HG03103 (cell line): Measurements from ENCODE around the gene FANCC.
"Not testable (repeated sequence)": the region's sequence is repeated elsewhere in the genome, so short reads cannot be mapped to it uniquely, and the experiment has no call there.

Source experiments
- ATAC-seq: cut with Tn5 transposase; IDR thresholded peaks from one replicate; pipeline ENCODE4 v1.9.1; 2021; ENCODE audit warnings: low read depth; ENCODE audit not compliant: unreplicated experiment

The FANCC gene

DNA sequence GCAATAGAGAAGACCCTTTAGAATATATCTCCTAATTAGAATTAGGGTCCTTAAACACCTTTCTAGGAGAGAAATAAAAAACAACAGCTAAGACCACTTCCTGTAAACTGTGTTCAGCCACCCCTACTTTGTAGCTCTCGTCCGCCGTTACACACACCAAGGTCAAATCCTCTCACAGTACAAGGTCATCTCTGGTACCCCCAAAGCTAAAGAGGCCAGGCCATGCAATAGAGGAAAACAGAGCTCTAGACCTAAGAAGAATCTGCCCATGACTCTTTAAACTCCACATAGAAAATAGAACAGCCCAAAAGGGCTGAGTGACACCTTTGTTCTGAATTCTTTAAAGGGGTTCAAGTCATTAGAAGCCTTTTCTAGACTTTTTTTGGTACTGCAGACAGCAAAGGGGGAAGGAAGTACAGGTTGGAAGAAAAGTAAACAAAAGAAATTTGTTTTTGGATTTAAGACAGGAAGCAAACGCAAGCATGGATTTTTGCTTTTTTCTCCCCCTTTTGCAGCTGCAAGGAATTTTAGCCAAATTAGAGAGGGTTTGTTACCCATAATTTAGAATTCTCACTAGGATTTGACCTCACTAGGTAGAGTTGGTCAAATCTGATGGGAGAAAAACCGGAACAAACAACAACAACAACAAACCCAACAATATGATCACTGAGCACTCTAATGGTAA, 13.4 kb upstream of the FANCC start:
- ATAC-seq = no peak

DNA sequence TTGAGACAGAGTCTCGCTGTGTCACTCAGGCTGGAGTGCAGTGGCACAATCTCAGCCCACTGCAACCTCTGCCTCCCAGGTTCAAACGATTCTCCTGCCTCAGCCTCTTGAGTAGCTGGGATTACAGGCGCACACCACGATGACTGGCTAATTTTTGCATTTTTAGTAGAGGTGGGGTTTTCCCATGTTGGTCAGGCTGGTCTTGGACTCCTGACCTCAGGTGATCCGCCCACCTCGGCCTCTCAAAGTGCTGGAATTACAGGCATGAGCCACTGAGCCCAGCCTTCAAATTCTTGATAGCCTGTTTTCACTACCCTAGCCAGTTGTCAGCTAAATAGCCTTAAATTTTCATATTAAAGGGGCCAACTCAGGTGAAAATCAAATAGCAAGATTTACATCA, 11.6 kb upstream of the FANCC start:
- ATAC-seq = not testable (repeated sequence)

DNA sequence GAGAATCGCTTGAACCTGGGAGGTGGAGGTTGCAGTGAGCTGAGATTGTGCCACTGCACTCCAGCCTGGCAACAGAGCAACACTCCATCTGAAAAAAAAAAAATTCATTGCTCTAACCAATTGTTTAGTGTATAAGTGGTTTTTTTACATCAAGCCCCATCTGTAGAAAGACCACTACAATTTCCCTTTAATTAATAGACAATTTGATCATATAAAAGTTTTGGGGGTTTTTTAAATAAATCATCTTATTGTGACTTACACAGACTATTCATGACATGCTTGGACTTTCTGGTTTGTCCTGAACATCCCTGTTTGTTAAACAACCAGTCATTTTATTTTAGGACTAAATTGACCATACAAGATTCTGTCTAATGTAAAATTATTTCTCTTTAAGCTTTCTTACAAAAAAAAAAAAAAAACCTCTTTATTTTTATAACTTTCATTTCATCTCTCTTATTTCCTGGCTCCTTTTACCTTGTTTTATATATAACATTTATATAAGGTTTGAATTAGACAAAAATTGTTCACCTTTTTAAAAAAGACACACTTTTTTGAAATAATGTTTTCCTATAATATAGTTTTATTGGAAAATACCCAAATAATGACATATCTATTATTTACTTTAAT, 9.8 kb upstream of the FANCC start:
- no peak for ATAC-seq

DNA sequence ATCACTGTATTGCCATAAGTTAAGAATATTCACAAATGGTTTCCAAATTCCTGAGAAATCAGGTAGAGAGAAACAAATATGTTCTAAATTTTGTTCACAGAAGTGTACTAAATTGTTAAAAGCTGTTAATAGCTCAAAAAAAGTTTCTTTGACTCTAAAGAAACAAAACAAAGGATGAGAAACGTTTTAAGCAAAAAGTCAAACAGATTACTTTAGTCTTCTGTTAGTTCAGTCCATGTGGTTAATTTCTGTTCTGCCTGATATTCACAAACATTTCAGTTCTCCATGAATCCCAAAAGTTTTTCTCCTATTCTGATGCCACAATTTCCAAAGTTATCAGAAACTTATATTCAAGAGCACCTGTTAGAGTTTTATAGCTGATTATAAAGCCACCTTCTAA, 7.7 kb upstream of the FANCC start:
- no peak for ATAC-seq

DNA sequence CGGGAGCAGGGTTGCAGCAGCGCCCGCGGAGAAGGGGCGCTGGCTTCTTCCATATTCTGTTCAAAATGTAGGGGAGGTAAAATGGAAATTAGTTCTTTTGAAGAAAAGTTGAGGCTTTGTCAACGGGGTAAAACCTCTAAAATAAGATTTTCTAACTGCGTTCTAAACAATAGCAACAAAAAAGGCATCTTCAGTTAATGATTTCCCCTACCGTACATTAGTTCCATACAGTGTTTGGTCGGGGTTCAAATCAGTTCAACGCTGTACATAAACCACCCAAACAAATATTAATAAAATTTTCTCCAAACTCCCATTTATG, 343 bp upstream of the FANCC start:
- no peak for ATAC-seq

DNA sequence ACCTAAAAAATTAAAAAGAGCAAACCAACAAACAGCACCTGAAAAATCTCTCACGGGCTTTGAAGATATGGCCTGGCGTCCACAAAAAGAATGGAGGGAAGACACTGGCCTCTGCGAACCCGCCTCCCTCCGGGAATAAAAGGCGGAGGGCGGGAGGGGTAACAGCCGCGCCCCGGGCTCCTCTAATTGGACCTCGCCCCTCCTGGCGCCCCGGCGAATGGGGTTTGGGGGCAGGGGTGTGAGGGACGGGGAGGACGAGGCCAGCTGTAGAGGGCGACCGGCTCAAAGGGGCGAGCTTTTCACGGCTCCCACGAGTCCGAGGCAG, 753 bp downstream of the FANCC start:
- ATAC-seq = peak; percentile 30

DNA sequence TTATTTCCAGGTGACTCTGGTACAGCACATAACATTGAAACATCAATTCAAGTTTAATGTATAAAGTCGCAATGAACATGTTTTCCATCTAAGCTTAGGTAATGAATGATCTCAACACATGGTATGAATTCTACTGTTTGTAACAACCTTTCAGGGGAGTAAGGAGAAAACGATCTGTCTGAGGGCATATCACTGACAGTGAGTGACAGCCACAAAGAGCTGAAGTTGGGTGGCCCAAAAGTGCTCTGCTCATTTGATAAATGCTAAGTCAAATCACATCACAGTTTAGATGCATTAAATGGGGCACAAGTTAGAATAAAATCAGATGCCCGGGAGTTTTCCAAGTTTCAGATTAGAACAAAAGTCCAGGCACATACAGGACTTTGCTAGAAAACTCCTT, 1.2 kb downstream of the FANCC start:
- no peak for ATAC-seq

DNA sequence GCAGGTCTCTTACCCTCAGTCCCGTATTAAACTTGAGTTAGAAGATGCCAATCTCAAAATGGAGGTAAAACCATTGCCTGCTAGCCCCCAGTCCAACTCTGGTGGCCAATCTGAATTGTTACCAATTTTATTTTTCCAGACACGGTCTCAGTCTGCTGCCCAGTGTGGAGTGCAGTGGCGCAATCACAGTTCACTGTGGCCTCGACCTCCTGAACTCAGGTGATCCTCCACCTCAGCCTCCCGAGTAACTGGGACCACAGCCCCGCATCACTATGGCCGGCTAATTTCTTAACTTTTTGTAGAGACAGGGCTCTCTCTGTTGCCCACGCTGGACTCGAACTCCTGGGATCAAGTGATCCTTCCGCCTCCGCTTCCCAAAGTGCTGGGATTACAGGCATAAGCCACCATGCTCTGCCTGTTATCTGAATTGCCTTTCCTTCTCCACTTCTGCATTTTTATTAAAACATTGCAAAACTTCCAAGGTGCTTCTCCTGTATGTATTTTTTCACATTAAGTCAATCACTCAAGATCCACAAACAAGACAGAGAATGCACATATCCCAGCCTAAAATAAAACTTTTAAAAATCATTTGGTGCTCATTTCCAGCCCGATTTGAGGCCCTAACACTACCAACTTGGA, 2.3 kb downstream of the FANCC start:
- ATAC-seq = no peak

DNA sequence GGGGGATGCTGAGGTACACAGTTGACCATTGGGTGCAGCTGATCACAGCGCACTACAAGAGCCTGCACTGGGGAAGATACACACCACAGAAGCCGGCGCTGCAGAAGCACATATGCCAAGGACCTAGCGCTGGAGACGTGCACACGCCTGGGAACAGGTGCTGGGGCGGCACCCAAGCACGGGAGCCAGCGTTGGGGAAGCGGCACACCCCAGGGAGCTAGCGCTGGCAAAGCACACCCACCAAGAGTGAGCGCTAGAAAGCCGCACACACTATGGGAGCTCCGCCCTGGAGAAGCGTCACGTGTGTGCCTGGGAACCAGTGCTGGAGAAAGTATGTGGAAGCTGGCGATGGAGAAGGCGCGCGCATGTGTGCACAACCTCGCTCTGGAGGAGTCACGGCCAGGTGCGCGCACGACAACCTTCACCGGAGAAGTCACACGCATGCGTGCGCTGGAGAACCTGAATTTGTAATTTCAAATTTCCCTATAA, 4.5 kb downstream of the FANCC start:
- no peak for ATAC-seq

DNA sequence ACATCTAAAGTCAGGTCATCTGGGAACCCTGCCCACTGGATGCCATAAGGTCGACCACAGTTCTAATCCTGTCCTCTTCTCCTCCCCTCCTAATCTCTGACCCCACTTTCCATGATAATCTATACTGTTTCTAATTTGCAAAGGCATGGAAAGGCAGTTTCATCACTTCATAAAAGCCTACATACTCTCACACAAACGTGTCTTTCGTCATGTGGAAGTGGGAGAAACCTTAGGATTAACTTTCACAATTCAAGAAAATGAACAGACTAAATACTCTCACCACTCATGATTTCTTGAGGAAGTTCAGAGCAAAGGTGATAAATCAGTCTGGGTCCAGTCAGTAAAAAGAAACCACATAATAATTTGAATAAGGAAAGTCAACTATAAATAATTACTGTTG, 5.5 kb downstream of the FANCC start:
- ATAC-seq = no peak

DNA sequence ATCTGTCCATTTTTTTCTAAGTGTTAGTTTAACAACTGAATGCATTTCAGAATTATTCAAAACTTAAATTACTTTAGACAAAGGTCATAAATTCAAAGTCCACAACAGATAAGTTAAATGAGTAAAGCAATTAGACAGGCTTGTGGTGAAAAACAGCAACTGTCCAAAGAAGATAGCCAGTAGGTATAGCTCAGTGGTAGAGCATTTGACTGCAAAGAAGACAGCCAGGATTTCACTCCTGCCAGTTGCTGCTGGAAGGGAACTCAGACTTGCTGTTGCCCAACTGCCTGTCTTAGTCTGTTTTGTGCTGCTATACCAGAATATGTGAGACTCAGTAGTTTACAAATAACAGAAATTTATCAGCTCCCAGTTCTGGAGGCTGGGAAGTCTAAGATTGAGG, 10.0 kb downstream of the FANCC start:
- ATAC-seq = no peak

DNA sequence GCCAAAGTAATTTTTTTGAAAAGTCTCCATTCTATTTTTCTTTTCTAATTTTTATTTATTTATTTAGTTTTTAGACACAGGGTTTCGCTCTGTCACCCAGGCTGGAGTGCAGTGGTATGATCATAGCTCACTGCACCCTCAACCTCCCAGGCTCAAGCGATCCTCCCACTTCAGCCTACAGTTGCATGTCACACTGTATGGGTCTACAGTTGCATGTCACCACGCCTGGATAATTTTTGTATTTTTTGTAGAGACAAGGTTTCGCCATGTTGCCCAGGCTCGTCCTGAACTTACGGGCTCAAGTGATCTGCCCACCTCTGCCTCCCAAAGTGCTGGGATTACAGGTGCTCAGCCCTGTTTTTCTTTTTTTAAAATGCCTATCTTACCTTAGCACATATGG, 10.7 kb downstream of the FANCC start:
- no peak for ATAC-seq

DNA sequence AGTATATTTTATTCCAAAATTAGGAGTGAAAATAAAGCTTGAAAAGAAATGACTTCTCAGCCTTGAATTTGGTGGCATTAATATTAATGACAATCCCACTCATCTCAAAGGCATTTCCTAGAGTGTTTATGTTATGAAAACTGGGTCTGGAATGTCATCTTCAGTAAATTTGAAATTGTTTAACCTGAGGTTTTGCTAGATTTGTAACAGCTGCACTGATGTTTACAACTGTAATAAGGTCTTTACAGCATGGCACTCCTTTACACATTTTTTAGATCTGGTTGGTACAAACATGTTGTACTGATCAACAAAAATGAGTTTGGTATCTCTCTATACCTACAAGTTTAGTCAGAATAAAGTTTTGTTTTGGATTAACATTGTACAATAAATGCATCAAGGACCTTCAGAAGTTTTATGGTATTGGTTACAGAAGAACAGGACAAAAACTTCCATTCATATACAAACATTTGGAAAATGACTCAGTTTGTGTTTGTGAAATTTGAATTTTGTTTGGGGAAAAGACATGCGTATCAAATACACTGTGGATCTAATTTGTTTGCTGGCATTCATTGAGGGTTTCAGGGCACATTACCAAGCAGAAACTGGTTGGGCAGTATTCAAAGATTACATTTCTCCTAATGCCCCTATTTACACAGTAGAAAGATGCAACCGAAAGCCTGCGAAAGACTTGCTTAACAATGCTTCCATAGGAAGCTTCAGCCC, 11.6 kb downstream of the FANCC start:
- no peak for ATAC-seq

DNA sequence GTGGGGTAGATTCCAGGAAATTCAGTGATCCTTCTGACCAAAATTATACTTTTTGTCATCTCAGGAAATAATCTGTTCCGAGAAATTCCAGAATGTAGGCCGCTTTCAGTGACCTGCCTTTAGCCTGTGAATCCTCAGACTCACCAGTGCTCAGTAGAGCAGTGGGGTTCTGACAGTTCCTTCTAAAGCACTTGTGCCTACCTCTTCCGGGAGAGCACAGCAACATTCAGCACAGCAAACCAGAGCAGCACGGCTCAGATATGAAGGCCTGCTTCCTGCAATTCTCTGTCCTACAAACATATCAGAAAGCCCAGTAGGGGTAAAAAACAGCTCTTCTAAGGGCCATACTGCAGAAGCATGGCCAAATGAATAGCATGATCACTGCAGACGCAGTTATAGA, 15.0 kb downstream of the FANCC start:
- no peak for ATAC-seq

DNA sequence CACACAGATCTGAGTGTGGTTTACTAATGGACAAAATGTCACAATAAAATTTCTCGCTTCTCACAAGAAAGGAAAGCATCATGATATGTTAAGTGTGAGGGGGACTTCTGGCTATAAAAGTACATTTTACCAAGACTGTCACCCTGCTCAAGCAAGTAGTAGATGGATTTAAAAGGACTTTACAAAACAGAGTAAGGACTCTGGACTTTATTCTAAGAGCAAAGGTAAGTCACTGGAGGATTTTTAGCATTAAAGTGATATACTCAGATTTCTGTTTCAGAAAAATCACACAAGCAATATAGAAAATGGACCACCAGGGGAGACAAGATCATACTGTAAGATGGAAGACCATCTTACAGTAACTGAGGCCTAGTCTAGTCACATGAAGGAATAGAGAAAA, 19.7 kb downstream of the FANCC start:
- no peak for ATAC-seq

DNA sequence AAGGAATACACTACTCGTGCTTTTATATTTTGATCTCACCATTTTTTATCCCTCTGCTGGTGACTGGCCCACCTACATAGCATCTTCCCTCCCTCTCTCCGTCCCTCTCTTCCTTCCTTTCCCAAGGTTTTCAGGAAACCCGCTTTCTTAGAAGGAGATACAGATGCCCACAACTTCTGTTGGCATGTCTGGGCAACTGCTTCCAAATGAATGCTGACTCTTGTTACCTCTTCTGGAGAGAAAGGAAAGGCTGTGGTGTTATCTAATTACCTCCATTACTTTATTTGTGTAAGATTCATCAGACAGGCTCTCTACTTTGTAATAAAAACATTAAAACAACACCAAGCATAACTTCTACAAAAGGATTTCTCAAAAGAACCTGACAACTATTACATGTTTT, 20.2 kb downstream of the FANCC start:
- ATAC-seq = no peak

DNA sequence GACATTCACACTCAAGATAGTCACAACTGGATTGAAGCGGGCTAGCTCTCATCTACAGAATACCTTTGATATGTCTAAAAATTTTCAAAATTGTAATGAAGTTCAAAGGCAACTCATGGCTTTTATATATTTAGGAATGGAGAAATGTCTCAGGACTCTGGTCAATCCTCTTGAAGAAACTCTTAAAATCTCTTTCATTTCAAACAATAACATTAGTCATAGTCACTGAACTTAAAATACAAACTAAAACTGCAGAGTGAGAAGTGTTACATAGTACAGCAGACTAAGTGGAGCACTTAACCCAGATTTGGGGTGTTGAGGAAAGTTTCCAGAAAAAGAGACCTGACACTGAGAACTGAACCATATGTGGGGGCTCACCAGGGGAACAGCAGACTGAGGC, 20.7 kb downstream of the FANCC start:
- ATAC-seq = no peak

DNA sequence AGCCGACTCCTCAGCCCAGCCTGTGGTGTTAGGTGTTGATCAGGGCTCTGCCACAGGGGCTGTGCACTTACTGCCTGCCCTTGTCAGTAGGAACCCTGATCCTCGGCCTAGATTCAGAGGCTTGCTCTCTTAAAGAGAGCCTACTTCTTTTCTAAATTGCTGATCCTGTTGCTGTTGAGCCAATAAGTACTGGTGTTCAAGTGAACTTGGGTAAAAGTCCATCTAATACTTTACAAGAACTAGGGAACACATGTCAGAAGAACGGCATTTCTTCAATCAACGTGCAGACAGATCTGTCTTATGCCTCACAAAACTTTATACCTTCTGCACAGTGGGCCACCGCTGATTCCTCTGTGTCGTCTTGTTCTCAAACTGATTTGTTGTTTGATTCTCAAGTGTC, 24.2 kb downstream of the FANCC start:
- ATAC-seq = not testable (repeated sequence)

DNA sequence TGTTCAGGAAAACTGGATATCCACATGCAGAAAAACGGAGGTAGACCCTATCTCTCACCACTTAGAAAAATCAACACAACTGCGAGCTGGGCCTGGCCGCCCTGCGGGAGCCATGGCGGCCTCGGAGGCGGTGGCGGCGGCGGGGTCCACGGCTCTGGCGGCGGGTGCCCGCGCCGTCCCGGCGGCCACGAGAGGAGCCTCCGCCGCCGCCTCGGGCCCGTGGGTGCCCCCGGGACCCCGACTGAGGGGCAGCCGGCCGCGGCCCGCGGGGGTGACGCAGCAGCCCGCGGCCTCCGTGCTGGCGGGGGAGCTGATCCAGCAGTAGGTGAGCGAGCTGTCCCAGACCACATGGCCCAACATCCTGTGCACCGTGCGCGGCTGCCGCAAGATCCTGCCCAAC, 25.3 kb downstream of the FANCC start:
- no peak for ATAC-seq

DNA sequence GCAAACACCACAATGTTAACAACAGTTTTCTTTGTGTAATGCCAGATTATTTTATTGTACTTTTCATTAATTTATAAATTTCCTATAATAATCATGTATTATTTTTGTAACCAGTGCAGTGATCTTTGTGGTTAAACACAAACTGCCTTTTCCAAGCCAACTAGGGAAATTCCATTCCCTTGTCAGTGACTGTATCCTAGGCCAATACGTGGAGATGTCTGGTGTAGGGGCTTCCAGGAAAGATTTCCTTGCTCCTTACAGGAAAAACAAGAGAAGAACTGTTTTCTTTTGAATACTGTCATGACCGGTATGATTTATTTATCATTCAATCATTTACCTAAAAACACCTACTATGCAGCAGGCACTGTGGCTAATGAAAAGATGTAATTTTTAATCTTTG, 31.4 kb downstream of the FANCC start:
- no peak for ATAC-seq

DNA sequence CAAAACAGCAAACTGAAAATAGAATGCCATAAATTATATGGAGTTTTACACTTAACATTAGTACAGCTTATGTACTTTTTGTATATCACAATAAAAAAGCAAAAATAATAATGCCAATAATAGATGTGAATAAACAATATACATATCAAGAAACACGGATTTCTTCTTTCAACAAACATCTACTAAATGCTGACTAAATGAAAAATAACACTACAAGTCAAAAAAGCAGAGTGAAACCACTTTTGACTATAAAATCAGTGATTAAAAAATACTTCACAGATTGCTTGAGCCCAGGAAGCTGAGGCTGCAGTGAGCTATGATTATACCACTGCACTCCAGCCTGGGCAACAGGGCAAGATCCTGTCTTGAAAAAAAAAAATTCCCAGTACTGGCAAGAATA, 32.2 kb downstream of the FANCC start:
- ATAC-seq = no peak
